Measurements from ENCODE around the gene MINDY4.
A peak's percentile ranks its signal among the peaks of the same experiment; 100 is the strongest.

Gene MINDY4

GRCh38 chr7:30930621-30931020 lies 159.4 kb downstream of the MINDY4 start:
- DNase-seq (ENCODE audit: low read depth in 2 of 2): no peak

- DNase-seq (ENCODE audit: low read depth in 2 of 2): no peak
Observed at GRCh38 chr7:30931161-30931928, 160.1 kb downstream of the MINDY4 start.

- no peak for DNase-seq (ENCODE audit: low read depth in 2 of 2)
Observed at GRCh38 chr7:30931929-30932540, 160.8 kb downstream of the MINDY4 start.

- DNase-seq (ENCODE audit: low read depth in 2 of 2): no peak
Observed at GRCh38 chr7:30932562-30932961, 161.3 kb downstream of the MINDY4 start.

GRCh38 chr7:30933124-30933974 lies 162.1 kb downstream of the MINDY4 start:
- no peak for DNase-seq (ENCODE audit: low read depth in 2 of 2)

- DNase-seq (ENCODE audit: low read depth in 2 of 2): no peak
Observed at GRCh38 chr7:30934225-30934624, 163.0 kb downstream of the MINDY4 start.

- no peak for DNase-seq (ENCODE audit: low read depth in 2 of 2)
Observed at GRCh38 chr7:30934732-30935568, 163.7 kb downstream of the MINDY4 start.

- DNase-seq (ENCODE audit: low read depth in 2 of 2): no peak
Observed at GRCh38 chr7:30935569-30935877, 164.3 kb downstream of the MINDY4 start.

GRCh38 chr7:30936650-30937245 lies 165.5 kb downstream of the MINDY4 start:
- DNase-seq (ENCODE audit: low read depth in 2 of 2): no peak

GRCh38 chr7:30937416-30937815 lies 166.2 kb downstream of the MINDY4 start:
- DNase-seq (ENCODE audit: low read depth in 2 of 2): no peak

- peak; percentile 65 to 67 for DNase-seq (ENCODE audit: low read depth in 2 of 2)
Observed at GRCh38 chr7:30938435-30939316, 167.5 kb downstream of the MINDY4 start.

- DNase-seq (ENCODE audit: low read depth in 2 of 2): no peak
Observed at GRCh38 chr7:30941582-30942323, 170.5 kb downstream of the MINDY4 start.

Data from stimulated activated CD4-positive, alpha-beta T cell treated with anti-CD3 and anti-CD28 coated beads, Interleukin-4, amount 100 ng/mL, for 48 hours (primary cell).